Stimulated activated naive CD8-positive, alpha-beta T cell treated with anti-CD3 and anti-CD28 coated beads, Interleukin-15, Interleukin-2, amounts not matched to agents 100 U/mL and 50 U/mL, for 24 hours (primary cell): Measurements from ENCODE around the gene ZMYND12.

ENCODE experiments used
- ATAC-seq: fragments of 150-1000 bp; cut with Tn5 transposase; one replicate; pipeline ENCODE4 v1.10.0; 2021
- DNase-seq: peaks from one replicate; pipeline ENCODE4 v3.0.0; 2021

Gene ZMYND12

GRCh38 chr1:42439940-42440339 lies 15.9 kb downstream of the ZMYND12 start:
- DNase-seq (no peak), ATAC-seq (no peak)

GRCh38 chr1:42434340-42434739 lies 21.5 kb downstream of the ZMYND12 start:
- no peak for ATAC-seq

GRCh38 chr1:42433369-42433768 lies 22.5 kb downstream of the ZMYND12 start:
- ATAC-seq (no peak), DNase-seq (no peak)

More at GRCh38 chr1:42434340-42434739, 21.5 kb downstream of the ZMYND12 start:
- no peak for DNase-seq

- DNase-seq: no peak
- no peak for ATAC-seq
Measured at GRCh38 chr1:42432714-42433113, 23.1 kb downstream of the ZMYND12 start.

GRCh38 chr1:42431514-42431913 lies 24.3 kb downstream of the ZMYND12 start:
- ATAC-seq: no peak

GRCh38 chr1:42430286-42431135 lies 25.3 kb downstream of the ZMYND12 start:
- ATAC-seq (no peak), DNase-seq (no peak)

More at GRCh38 chr1:42431514-42431913, 24.3 kb downstream of the ZMYND12 start:
- DNase-seq: no peak

GRCh38 chr1:42429603-42430002 lies 26.2 kb downstream of the ZMYND12 start:
- ATAC-seq: no peak
- DNase-seq: no peak

- DNase-seq (no peak), ATAC-seq (no peak)
Measured at GRCh38 chr1:42427240-42427639, 28.6 kb downstream of the ZMYND12 start.

- ATAC-seq (no peak), DNase-seq (no peak)
Measured at GRCh38 chr1:42424201-42424600, 31.6 kb downstream of the ZMYND12 start.

- DNase-seq: no peak
- no peak for ATAC-seq
Measured at GRCh38 chr1:42423681-42424080, 32.1 kb downstream of the ZMYND12 start.

GRCh38 chr1:42422737-42423136 lies 33.1 kb downstream of the ZMYND12 start:
- ATAC-seq: no peak
- DNase-seq: no peak

GRCh38 chr1:42420911-42421585 lies 34.8 kb downstream of the ZMYND12 start:
- DNase-seq (no peak), ATAC-seq (no peak)

GRCh38 chr1:42420121-42420520 lies 35.7 kb downstream of the ZMYND12 start:
- DNase-seq: no peak
- ATAC-seq: no peak

GRCh38 chr1:42419126-42419821 lies 36.5 kb downstream of the ZMYND12 start:
- DNase-seq: no peak
- ATAC-seq: no peak

- no peak for DNase-seq
- ATAC-seq: no peak
Measured at GRCh38 chr1:42418516-42418915, 37.3 kb downstream of the ZMYND12 start.

GRCh38 chr1:42417166-42417565 lies 38.7 kb downstream of the ZMYND12 start:
- ATAC-seq (no peak), DNase-seq (no peak)

GRCh38 chr1:42414551-42415496 lies 41.0 kb downstream of the ZMYND12 start:
- ATAC-seq (no peak), DNase-seq (no peak)

GRCh38 chr1:42403880-42404400 lies 51.9 kb downstream of the ZMYND12 start:
- ATAC-seq (no peak), DNase-seq (no peak)

- no peak for DNase-seq
- ATAC-seq: no peak
Measured at GRCh38 chr1:42399315-42400100, 56.3 kb downstream of the ZMYND12 start.

- ATAC-seq (peak; percentile 65), DNase-seq (no peak)
Measured at GRCh38 chr1:42392967-42393848, 62.6 kb downstream of the ZMYND12 start.
